ENCODE data around the gene SELPLG.

GRCh38 chr12:108599541-108599940, 34.2 kb downstream of the SELPLG start:
- TF ChIP-seq, protein P1, sequence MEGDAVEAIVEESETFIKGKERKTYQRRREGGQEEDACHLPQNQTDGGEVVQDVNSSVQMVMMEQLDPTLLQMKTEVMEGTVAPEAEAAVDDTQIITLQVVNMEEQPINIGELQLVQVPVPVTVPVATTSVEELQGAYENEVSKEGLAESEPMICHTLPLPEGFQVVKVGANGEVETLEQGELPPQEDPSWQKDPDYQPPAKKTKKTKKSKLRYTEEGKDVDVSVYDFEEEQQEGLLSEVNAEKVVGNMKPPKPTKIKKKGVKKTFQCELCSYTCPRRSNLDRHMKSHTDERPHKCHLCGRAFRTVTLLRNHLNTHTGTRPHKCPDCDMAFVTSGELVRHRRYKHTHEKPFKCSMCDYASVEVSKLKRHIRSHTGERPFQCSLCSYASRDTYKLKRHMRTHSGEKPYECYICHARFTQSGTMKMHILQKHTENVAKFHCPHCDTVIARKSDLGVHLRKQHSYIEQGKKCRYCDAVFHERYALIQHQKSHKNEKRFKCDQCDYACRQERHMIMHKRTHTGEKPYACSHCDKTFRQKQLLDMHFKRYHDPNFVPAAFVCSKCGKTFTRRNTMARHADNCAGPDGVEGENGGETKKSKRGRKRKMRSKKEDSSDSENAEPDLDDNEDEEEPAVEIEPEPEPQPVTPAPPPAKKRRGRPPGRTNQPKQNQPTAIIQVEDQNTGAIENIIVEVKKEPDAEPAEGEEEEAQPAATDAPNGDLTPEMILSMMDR (IDR thresholded peaks at IDR 0.05; ENCODE audit: borderline replicate concordance, extremely low read depth, low read length, poor library complexity, severe bottlenecking) = no peak
- TF ChIP-seq EZH2 (IDR thresholded peaks at IDR 0.05; ENCODE audit: borderline replicate concordance, low read depth, low read length, severe bottlenecking) = no peak
